Body of pancreas (tissue), 4 donors: ENCODE data around the gene USP22. TPM values are rescaled to one million over a fixed set of nuclear protein-coding genes. Genes with fewer than 3 reads are reported as not detected.

Experiments used
- ATAC-seq: fragments of 150-250 bp; one replicate; pipeline ENCODE4 v1.9.1; 2016
- DNase-seq, 4 donors: peaks; one replicate each; pipeline ENCODE4 v3.0.0-alpha.2; 2019
- H3K27ac ChIP-seq, 4 donors: fragments of 200-600 bp; sonication (generic); 1 replicate in 3 of 4; 2 replicates in 1 of 4; pipeline versions ENCODE4 v1.5.1 to v1.6.1; 2016 to 2019; ENCODE audit warnings: mild to moderate bottlenecking in 1 of 4, mixed read lengths in 1 of 4, moderate library complexity in 1 of 4
- H3K27me3 ChIP-seq, 2 donors: fragments of 200-600 bp; sonication (generic); one replicate each; pipeline ENCODE4 v1.6.0; 2016; ENCODE audit warnings: mild to moderate bottlenecking in 1 of 2
- H3K36me3 ChIP-seq, 2 donors: fragments of 200-600 bp; sonication (generic); replicated peaks in 1 of 2; 2 replicates each; pipeline ENCODE4 v1.5.1; 2016; ENCODE audit warnings: low read depth in 2 of 2; ENCODE audit not compliant: insufficient read depth in 1 of 2
- H3K4me1 ChIP-seq: fragments of 200-600 bp; sonication (generic); one replicate; pipeline ENCODE4 v1.6.0; 2016
- H3K4me3 ChIP-seq, 2 donors: fragments of 200-600 bp; sonication (generic); 1 replicate in 1 of 2; 2 replicates in 1 of 2; pipeline ENCODE4 v1.5.1; 2016 to 2019
- H3K9me3 ChIP-seq, 3 donors: fragments of 200-600 bp; sonication (generic); 1 replicate in 2 of 3; 2 replicates in 1 of 3; pipeline ENCODE4 v1.5.1; 2016
- CTCF ChIP-seq, 7 experiments: fragments of 450-650 bp in 4 of 7; fragments of 200-600 bp in 3 of 7; sonication (generic) in 3 of 7; IDR thresholded peaks; one replicate each; pipeline ENCODE4 v1.5.1; 2016 to 2019; ENCODE audit warnings: antibody characterized with exemption in 7 of 7
- POLR2A ChIP-seq, 3 donors: fragments of 450-650 bp; IDR thresholded peaks; one replicate each; pipeline ENCODE4 v1.6.1; 2016; ENCODE audit warnings: antibody characterized with exemption in 3 of 3, mild to moderate bottlenecking in 2 of 3
- WGBS, 2 donors: methylation state at CpG; one replicate each; pipeline ENCODE4 v1.1.5; 2017; 5-methylcytosine and 5-hydroxymethylcytosine counted together
- intact Hi-C: fragments of 100-400 bp; cut with DNase I; formaldehyde crosslinking; loops from one replicate; pipeline ENCODE4 v1.15.1; 2023
- total RNA-seq, 2 donors: library from RNA; depleted of rRNA; stranded (reverse); fragments of >200 nt; gene quantifications; one replicate each; pipeline ENCODE4 v1.1.0, GENCODE V29; 2016

The USP22 gene
- total RNA-seq, 2 donors from 2014 or later = 66.4 to 79.4 TPM

GRCh38 chr17:21041741-21042457 is 912 bp downstream of the USP22 start:
- Histone ChIP-seq H3K27ac (peak overlapping the region; percentile 92 to 100 (median 100)), H3K4me3 (peak overlapping the region; percentile 86 to 90), H3K9me3 (no peaks in the 10 kb centered on the region), H3K4me1 (peaks cover 46% of the 10 kb centered on the region), H3K36me3 (no peaks in the 10 kb centered on the region), H3K27me3 (no peaks in the 10 kb centered on the region)
- ATAC-seq (peak; percentile 41), DNase-seq (peak; percentile 79 to 85 (median 84))
- intact Hi-C loops = no loop called here
- 1% methylated on average over 31 to 45 of the region's 47 CpGs for WGBS, 2 donors
- TF ChIP-seq CTCF (IDR thresholded peaks at IDR 0.05) (no peak), POLR2A (IDR thresholded peaks at IDR 0.05) (peak in 1 of 3 donors; percentile 11)

GRCh38 chr17:21039839-21040575 is 2.8 kb downstream of the USP22 start:
- Histone ChIP-seq H3K27me3 (no peaks in the 10 kb centered on the region), H3K4me1 (peaks cover 65% of the 10 kb centered on the region), H3K27ac (peak overlapping the region in 3 of 4 donors; percentile 9 to 100 (median 99)), H3K36me3 (no peaks in the 10 kb centered on the region), H3K4me3 (no peak overlapping the region), H3K9me3 (no peaks in the 10 kb centered on the region)
- ATAC-seq = no peak
- TF ChIP-seq POLR2A (IDR thresholded peaks at IDR 0.05) (no peak), CTCF (IDR thresholded peaks at IDR 0.05) (peak in 5 of 7 experiments; percentile 14 to 36 (median 31))
- intact Hi-C loops = no loop called here
- peak in 2 of 4 donors; percentile 25 to 35 for DNase-seq
- 11 to 24% methylated on average over 6 of the region's 6 CpGs for WGBS, 2 donors

- H3K9me3 ChIP-seq = no peaks in the 10 kb centered on the region
- no peaks in the 10 kb centered on the region for H3K27me3 ChIP-seq
- H3K4me3 ChIP-seq = no peak overlapping the region
- H3K4me1 ChIP-seq = peaks cover 83% of the 10 kb centered on the region
- no peaks in the 10 kb centered on the region for H3K36me3 ChIP-seq
- intact Hi-C loops = no loop called here
- TF ChIP-seq POLR2A (IDR thresholded peaks at IDR 0.05) = no peak
- TF ChIP-seq CTCF (IDR thresholded peaks at IDR 0.05) = no peak
- H3K27ac ChIP-seq = no peak overlapping the region
- ATAC-seq (no peak), DNase-seq (no peak)
- 32 to 38% methylated on average over 8 of the region's 8 CpGs for WGBS, 2 donors
These were observed 5.6 kb downstream of the USP22 start for GRCh38 chr17:21037117-21037803.

- H3K27ac ChIP-seq = no peak overlapping the region
These were observed 6.4 kb downstream of the USP22 start for GRCh38 chr17:21036361-21036881.

More at GRCh38 chr17:21036361-21036881, 6.4 kb downstream of the USP22 start:
- Histone ChIP-seq H3K4me1 (peaks cover 91% of the 10 kb centered on the region), H3K27me3 (no peaks in the 10 kb centered on the region), H3K36me3 (no peaks in the 10 kb centered on the region), H3K9me3 (no peaks in the 10 kb centered on the region), H3K4me3 (no peak overlapping the region)
- WGBS, 2 donors = 58 to 75% methylated on average over 4 of the region's 4 CpGs
- no peak for TF ChIP-seq CTCF (IDR thresholded peaks at IDR 0.05)
- TF ChIP-seq POLR2A (IDR thresholded peaks at IDR 0.05) = no peak
- no peak for ATAC-seq
- intact Hi-C loops = no loop called here
- no peak for DNase-seq
